ENCODE data around the gene TGOLN2. TPM values are rescaled to one million over a fixed set of nuclear protein-coding genes. Genes with fewer than 3 reads are reported as not detected.

TGOLN2 gene
- total and polyA plus RNA-seq, 8 donors, result 90.3 to 133 (median 99.9) TPM

- H3K9me3 ChIP-seq, result no peaks in the 10 kb centered on the region
- intact Hi-C loops (cut with DNase I), result no loop called here
- H3K36me3 ChIP-seq, result peaks cover 0 to 31% of the 10 kb centered on the region in 2 donors
- no peak for TF ChIP-seq CTCF (IDR thresholded peaks at IDR 0.05)
- DNase-seq (no peak), ATAC-seq (no peak)
- H3K27ac ChIP-seq, result peak overlapping the region in 1 of 2 donors; percentile 35
- H3K4me1 ChIP-seq, result peaks cover 8 to 39% of the 10 kb centered on the region in 2 donors
- H3K4me3 ChIP-seq, result no peak overlapping the region
- no peaks in the 10 kb centered on the region for H3K27me3 ChIP-seq
Observed at GRCh38 chr2:85307527-85307897, 20.3 kb downstream of the TGOLN2 start.

- no peak for DNase-seq
- Histone ChIP-seq H3K27ac (no peak overlapping the region), H3K9me3 (no peaks in the 10 kb centered on the region), H3K36me3 (peaks cover 0 to 23% of the 10 kb centered on the region in 2 donors), H3K27me3 (no peaks in the 10 kb centered on the region), H3K4me3 (no peak overlapping the region), H3K4me1 (peaks cover 2 to 26% of the 10 kb centered on the region in 2 donors)
- no peak for ATAC-seq
- TF ChIP-seq CTCF (IDR thresholded peaks at IDR 0.05), result no peak
- intact Hi-C loops (cut with DNase I), result loop anchor here in 1 of 2 donors (5.0 kb wide), 1 partner anchor 237 kb away; no protein-coding TSS in a partner anchor
Observed at GRCh38 chr2:85303780-85304531, 23.8 kb downstream of the TGOLN2 start.

GRCh38 chr2:85302121-85302520 lies 25.7 kb downstream of the TGOLN2 start:
- Histone ChIP-seq H3K4me1 (peaks cover 0 to 8% of the 10 kb centered on the region in 2 donors), H3K27ac (no peak overlapping the region), H3K36me3 (peaks cover 0 to 12% of the 10 kb centered on the region in 2 donors), H3K9me3 (no peaks in the 10 kb centered on the region), H3K27me3 (no peaks in the 10 kb centered on the region), H3K4me3 (no peak overlapping the region)
- TF ChIP-seq CTCF (IDR thresholded peaks at IDR 0.05), result no peak
- DNase-seq (no peak), ATAC-seq (no peak)
- intact Hi-C loops (cut with DNase I), result loop anchor here in 1 of 2 donors (5.0 kb wide), 1 partner anchor 235 kb away; no protein-coding TSS in a partner anchor

GRCh38 chr2:85291425-85292023 lies 36.3 kb downstream of the TGOLN2 start:
- H3K27ac ChIP-seq, result peak overlapping the region in 1 of 2 donors; percentile 39
- peaks cover 0 to 6% of the 10 kb centered on the region in 2 donors for H3K4me1 ChIP-seq
- no peak for DNase-seq
- H3K36me3 ChIP-seq, result no peaks in the 10 kb centered on the region
- intact Hi-C loops (cut with DNase I), result no loop called here
- H3K27me3 ChIP-seq, result no peaks in the 10 kb centered on the region
- no peak overlapping the region for H3K4me3 ChIP-seq
- ATAC-seq, result peak; percentile 16
- H3K9me3 ChIP-seq, result no peaks in the 10 kb centered on the region
- TF ChIP-seq CTCF (IDR thresholded peaks at IDR 0.05), result no peak

- Histone ChIP-seq H3K4me1 (peaks cover 0 to 14% of the 10 kb centered on the region in 2 donors), H3K9me3 (no peaks in the 10 kb centered on the region), H3K27ac (peak overlapping the region in 1 of 2 donors; percentile 13), H3K4me3 (no peak overlapping the region), H3K36me3 (no peaks in the 10 kb centered on the region), H3K27me3 (no peaks in the 10 kb centered on the region)
- no peak for TF ChIP-seq CTCF (IDR thresholded peaks at IDR 0.05)
- intact Hi-C loops (cut with DNase I), result loop anchor here in 1 of 2 donors (5.0 kb wide), 1 partner anchor 221 kb away; no protein-coding TSS in a partner anchor
- peak; percentile 69 for ATAC-seq
- DNase-seq, result no peak
Observed at GRCh38 chr2:85288244-85288725, 39.5 kb downstream of the TGOLN2 start.
